GM23338 (cell line): ENCODE measurements around the gene ICAM3.

Experiments used
- CTCF ChIP-seq, 2 experiments: fragments of 200-600 bp in 1 of 2; sonication (generic) in 1 of 2; conservative IDR thresholded peaks; 2 replicates each; pipeline versions ENCODE4 v1.5.1 to v1.6.1; 2016 to 2017; ENCODE audit warnings: antibody characterized with exemption in 2 of 2, low read depth in 2 of 2, mild to moderate bottlenecking in 2 of 2, moderate library complexity in 1 of 2
- EZH2 ChIP-seq: fragments of 200-600 bp; sonication (generic); IDR thresholded peaks from one replicate; pipeline ENCODE4 v1.8.0; 2017; ENCODE audit warnings: antibody characterized with exemption, mild to moderate bottlenecking, low read depth; ENCODE audit not compliant: unreplicated experiment
- EZH2phosphoT487 ChIP-seq: fragments of 200-600 bp; sonication (generic); IDR thresholded peaks from one replicate; pipeline ENCODE4 v1.8.1; 2018; ENCODE audit warnings: antibody characterized with exemption; ENCODE audit not compliant: unreplicated experiment
- NANOG ChIP-seq: IDR thresholded peaks from 2 replicates; pipeline ENCODE4 v1.6.1; 2016; ENCODE audit warnings: antibody characterized with exemption, borderline replicate concordance
- ZNF114 ChIP-seq: fragments of 250-450 bp; sonication (Bioruptor Pico); IDR thresholded peaks from 2 replicates; pipeline ENCODE4 v1.5.0; 2020; ENCODE audit warnings: mild to moderate bottlenecking, moderate library complexity

- no peak for TF ChIP-seq EZH2phosphoT487
- no peak for TF ChIP-seq CTCF (conservative IDR thresholded peaks at IDR 0.05; ENCODE audit: low read depth in 2 of 2)
- TF ChIP-seq ZNF114 (CRISPR knock-in tag), result no peak
- no peak for TF ChIP-seq EZH2
- TF ChIP-seq NANOG, result no peak
These were observed 22.2 kb downstream of the ICAM3 start for GRCh38 chr19:10317045-10317856.
